Measurements from ENCODE around the gene CASK.

The CASK gene

GRCh38 chrX:41716767-41717473 lies 206.4 kb downstream of the CASK start:
- peaks cover 28% of the 10 kb centered on the region for H3K9me3 ChIP-seq (ENCODE audit: control insufficient read depth, low read length)
- H4K91ac ChIP-seq (ENCODE audit: low read length) = no peak overlapping the region
- no peak overlapping the region for H2BK15ac ChIP-seq (ENCODE audit: low read depth, poor library complexity, severe bottlenecking)
- no peak overlapping the region for H3K18ac ChIP-seq (ENCODE audit: low read depth in 1 of 2, low read length in 2 of 2)
- peaks cover 11% of the 10 kb centered on the region for H3K79me1 ChIP-seq (replicated peaks; ENCODE audit: low read length, poor library complexity, severe bottlenecking)
- no peak overlapping the region for H3K4me3 ChIP-seq (ENCODE audit: insufficient read depth in 1 of 2, low read depth in 1 of 2, low read length in 2 of 2)
- H3K23ac ChIP-seq (ENCODE audit: low read length in 2 of 2) = no peak overlapping the region
- no peak overlapping the region for H3K4me2 ChIP-seq (ENCODE audit: low read length, poor library complexity, severe bottlenecking)
- WGBS = 97% methylated on average over 12 of the region's 12 CpGs
- no peaks in the 10 kb centered on the region for H3K4me1 ChIP-seq (ENCODE audit: control insufficient read depth, insufficient read depth, low read depth, low read length)
- DNase-seq = no peak
- H3K27ac ChIP-seq (ENCODE audit: low read length, poor library complexity, severe bottlenecking) = no peak overlapping the region
- no peak overlapping the region for H2BK120ac ChIP-seq (ENCODE audit: low read depth, low read length)
- no peak overlapping the region for H3K14ac ChIP-seq (ENCODE audit: low read length in 2 of 2)
- no peak overlapping the region for H2BK12ac ChIP-seq (ENCODE audit: low read length in 2 of 2)
- H2AFZ ChIP-seq (ENCODE audit: low read depth, low read length) = no peak overlapping the region
- H3K27me3 ChIP-seq (ENCODE audit: control insufficient read depth in 1 of 2, insufficient read depth in 1 of 2, low read length in 2 of 2) = peaks cover 0 to 6% of the 10 kb centered on the region in 2 experiments
- H2AK5ac ChIP-seq (ENCODE audit: low read length, severe bottlenecking) = no peak overlapping the region
- H2BK5ac ChIP-seq (ENCODE audit: low read depth, low read length, poor library complexity, severe bottlenecking) = no peak overlapping the region
- H3K4ac ChIP-seq (ENCODE audit: low read depth in 1 of 2, low read length in 2 of 2) = no peak overlapping the region
- H4K8ac ChIP-seq (ENCODE audit: low read length) = no peak overlapping the region
- no peaks in the 10 kb centered on the region for H3K36me3 ChIP-seq (ENCODE audit: control insufficient read depth in 1 of 2, insufficient read depth in 2 of 2, low read depth in 1 of 2, low read length in 2 of 2)
- no peak overlapping the region for H3K9ac ChIP-seq (ENCODE audit: low read length)

- Histone ChIP-seq H2AK5ac (ENCODE audit: low read length, severe bottlenecking) (no peak overlapping the region), H3K23ac (ENCODE audit: low read length in 2 of 2) (no peak overlapping the region), H3K4me3 (ENCODE audit: insufficient read depth in 1 of 2, low read depth in 1 of 2, low read length in 2 of 2) (no peak overlapping the region), H3K9ac (ENCODE audit: low read length) (no peak overlapping the region), H2AFZ (ENCODE audit: low read depth, low read length) (no peak overlapping the region), H3K14ac (ENCODE audit: low read length in 2 of 2) (no peak overlapping the region), H3K4me1 (ENCODE audit: control insufficient read depth, insufficient read depth, low read depth, low read length) (no peaks in the 10 kb centered on the region), H2BK12ac (ENCODE audit: low read length in 2 of 2) (no peak overlapping the region), H3K4me2 (ENCODE audit: low read length, poor library complexity, severe bottlenecking) (no peak overlapping the region), H2BK15ac (ENCODE audit: low read depth, poor library complexity, severe bottlenecking) (no peak overlapping the region), H3K27me3 (ENCODE audit: control insufficient read depth in 1 of 2, insufficient read depth in 1 of 2, low read length in 2 of 2) (peaks cover 0 to 9% of the 10 kb centered on the region in 2 experiments), H3K9me3 (ENCODE audit: control insufficient read depth, low read length) (peaks cover 28% of the 10 kb centered on the region), H4K8ac (ENCODE audit: low read length) (no peak overlapping the region), H3K18ac (ENCODE audit: low read depth in 1 of 2, low read length in 2 of 2) (no peak overlapping the region), H2BK120ac (ENCODE audit: low read depth, low read length) (no peak overlapping the region), H3K4ac (ENCODE audit: low read depth in 1 of 2, low read length in 2 of 2) (no peak overlapping the region), H4K91ac (ENCODE audit: low read length) (no peak overlapping the region), H3K79me1 (replicated peaks; ENCODE audit: low read length, poor library complexity, severe bottlenecking) (peaks cover 12% of the 10 kb centered on the region), H2BK5ac (ENCODE audit: low read depth, low read length, poor library complexity, severe bottlenecking) (no peak overlapping the region), H3K27ac (ENCODE audit: low read length, poor library complexity, severe bottlenecking) (no peak overlapping the region), H3K36me3 (ENCODE audit: control insufficient read depth in 1 of 2, insufficient read depth in 2 of 2, low read depth in 1 of 2, low read length in 2 of 2) (no peaks in the 10 kb centered on the region)
- WGBS = 96% methylated on average over 3 of the region's 5 CpGs
- no peak for DNase-seq
These were observed 207.1 kb downstream of the CASK start for GRCh38 chrX:41716222-41716621.

GRCh38 chrX:41711021-41711667 lies 212.2 kb downstream of the CASK start:
- H2AK5ac ChIP-seq (ENCODE audit: low read length, severe bottlenecking) = no peak overlapping the region
- no peak overlapping the region for H2BK120ac ChIP-seq (ENCODE audit: low read depth, low read length)
- no peak for DNase-seq

DNA sequence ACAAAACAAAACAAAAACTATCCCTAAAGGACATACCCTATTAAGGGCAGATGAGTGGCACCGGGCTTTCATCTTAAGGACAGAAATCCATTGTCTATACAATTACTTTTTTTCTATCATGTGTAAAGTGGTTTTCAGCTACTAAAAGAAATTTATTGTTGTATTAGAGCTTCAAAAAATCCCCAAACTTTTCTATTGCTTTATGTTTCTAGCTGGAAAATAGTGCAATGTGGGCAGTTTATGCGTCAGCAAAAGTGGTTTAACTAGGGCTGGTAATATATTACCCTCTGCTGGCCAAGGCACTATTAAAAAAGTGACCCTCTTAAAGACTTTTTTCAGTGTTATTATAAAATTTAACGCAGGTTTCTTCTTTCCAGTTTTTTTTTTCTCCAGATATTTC lies 214.9 kb downstream of the CASK start:
- Histone ChIP-seq H3K9ac (ENCODE audit: low read length) (no peak overlapping the region), H2BK120ac (ENCODE audit: low read depth, low read length) (no peak overlapping the region), H2BK12ac (ENCODE audit: low read length in 2 of 2) (no peak overlapping the region), H2AK5ac (ENCODE audit: low read length, severe bottlenecking) (no peak overlapping the region), H4K91ac (ENCODE audit: low read length) (no peak overlapping the region), H3K18ac (ENCODE audit: low read depth in 1 of 2, low read length in 2 of 2) (no peak overlapping the region), H3K23ac (ENCODE audit: low read length in 2 of 2) (no peak overlapping the region), H2BK5ac (ENCODE audit: low read depth, low read length, poor library complexity, severe bottlenecking) (no peak overlapping the region), H3K4me2 (ENCODE audit: low read length, poor library complexity, severe bottlenecking) (no peak overlapping the region), H3K27ac (ENCODE audit: low read length, poor library complexity, severe bottlenecking) (no peak overlapping the region), H3K4ac (ENCODE audit: low read depth in 1 of 2, low read length in 2 of 2) (no peak overlapping the region), H3K14ac (ENCODE audit: low read length in 2 of 2) (no peak overlapping the region), H3K9me3 (ENCODE audit: control insufficient read depth, low read length) (no peaks in the 10 kb centered on the region), H2AFZ (ENCODE audit: low read depth, low read length) (no peak overlapping the region), H3K4me3 (ENCODE audit: insufficient read depth in 1 of 2, low read depth in 1 of 2, low read length in 2 of 2) (no peak overlapping the region), H3K27me3 (ENCODE audit: control insufficient read depth in 1 of 2, insufficient read depth in 1 of 2, low read length in 2 of 2) (peaks cover 0 to 16% of the 10 kb centered on the region in 2 experiments), H3K79me1 (replicated peaks; ENCODE audit: low read length, poor library complexity, severe bottlenecking) (peaks cover 8% of the 10 kb centered on the region), H3K36me3 (ENCODE audit: control insufficient read depth in 1 of 2, insufficient read depth in 2 of 2, low read depth in 1 of 2, low read length in 2 of 2) (no peaks in the 10 kb centered on the region), H3K4me1 (ENCODE audit: control insufficient read depth, insufficient read depth, low read depth, low read length) (no peaks in the 10 kb centered on the region), H2BK15ac (ENCODE audit: low read depth, poor library complexity, severe bottlenecking) (no peak overlapping the region), H4K8ac (ENCODE audit: low read length) (no peak overlapping the region)
- no CpG with 5 or more reads among the region's 3 CpGs for WGBS
- DNase-seq = no peak

More at GRCh38 chrX:41711021-41711667, 212.2 kb downstream of the CASK start:
- H3K23ac ChIP-seq (ENCODE audit: low read length in 2 of 2) = no peak overlapping the region
- no peaks in the 10 kb centered on the region for H3K36me3 ChIP-seq (ENCODE audit: control insufficient read depth in 1 of 2, insufficient read depth in 2 of 2, low read depth in 1 of 2, low read length in 2 of 2)
- no peak overlapping the region for H2AFZ ChIP-seq (ENCODE audit: low read depth, low read length)
- peaks cover 0 to 18% of the 10 kb centered on the region in 2 experiments for H3K27me3 ChIP-seq (ENCODE audit: control insufficient read depth in 1 of 2, insufficient read depth in 1 of 2, low read length in 2 of 2)
- H2BK15ac ChIP-seq (ENCODE audit: low read depth, poor library complexity, severe bottlenecking) = no peak overlapping the region
- H3K4me1 ChIP-seq (ENCODE audit: control insufficient read depth, insufficient read depth, low read depth, low read length) = no peaks in the 10 kb centered on the region
- H3K4ac ChIP-seq (ENCODE audit: low read depth in 1 of 2, low read length in 2 of 2) = no peak overlapping the region
- no peak overlapping the region for H3K4me2 ChIP-seq (ENCODE audit: low read length, poor library complexity, severe bottlenecking)
- H3K18ac ChIP-seq (ENCODE audit: low read depth in 1 of 2, low read length in 2 of 2) = no peak overlapping the region
- H4K91ac ChIP-seq (ENCODE audit: low read length) = no peak overlapping the region
- no peaks in the 10 kb centered on the region for H3K9me3 ChIP-seq (ENCODE audit: control insufficient read depth, low read length)
- H4K8ac ChIP-seq (ENCODE audit: low read length) = no peak overlapping the region
- H3K9ac ChIP-seq (ENCODE audit: low read length) = no peak overlapping the region
- H2BK12ac ChIP-seq (ENCODE audit: low read length in 2 of 2) = no peak overlapping the region
- H2BK5ac ChIP-seq (ENCODE audit: low read depth, low read length, poor library complexity, severe bottlenecking) = no peak overlapping the region
- WGBS = 98% methylated on average over 5 of the region's 5 CpGs
- H3K27ac ChIP-seq (ENCODE audit: low read length, poor library complexity, severe bottlenecking) = no peak overlapping the region
- no peak overlapping the region for H3K4me3 ChIP-seq (ENCODE audit: insufficient read depth in 1 of 2, low read depth in 1 of 2, low read length in 2 of 2)
- H3K14ac ChIP-seq (ENCODE audit: low read length in 2 of 2) = no peak overlapping the region
- H3K79me1 ChIP-seq (replicated peaks; ENCODE audit: low read length, poor library complexity, severe bottlenecking) = peaks cover 8% of the 10 kb centered on the region

Data from mesenchymal stem cell (in vitro differentiated cells and primary cell).